Epidermal melanocyte (primary cell): ENCODE data around the gene ZNRF2.
"Not testable (repeated sequence)": the region's sequence is repeated elsewhere in the genome, so short reads cannot be mapped to it uniquely, and the experiment has no call there.

Experiments used
- DNase-seq: peaks from one replicate; pipeline ENCODE4 v3.0.0; 2011; ENCODE audit warnings: low spot score; ENCODE audit not compliant: insufficient read length

Gene ZNRF2

GRCh38 chr7:30260246-30260768, 24.1 kb upstream of the ZNRF2 start:
- no peak for DNase-seq

DNA sequence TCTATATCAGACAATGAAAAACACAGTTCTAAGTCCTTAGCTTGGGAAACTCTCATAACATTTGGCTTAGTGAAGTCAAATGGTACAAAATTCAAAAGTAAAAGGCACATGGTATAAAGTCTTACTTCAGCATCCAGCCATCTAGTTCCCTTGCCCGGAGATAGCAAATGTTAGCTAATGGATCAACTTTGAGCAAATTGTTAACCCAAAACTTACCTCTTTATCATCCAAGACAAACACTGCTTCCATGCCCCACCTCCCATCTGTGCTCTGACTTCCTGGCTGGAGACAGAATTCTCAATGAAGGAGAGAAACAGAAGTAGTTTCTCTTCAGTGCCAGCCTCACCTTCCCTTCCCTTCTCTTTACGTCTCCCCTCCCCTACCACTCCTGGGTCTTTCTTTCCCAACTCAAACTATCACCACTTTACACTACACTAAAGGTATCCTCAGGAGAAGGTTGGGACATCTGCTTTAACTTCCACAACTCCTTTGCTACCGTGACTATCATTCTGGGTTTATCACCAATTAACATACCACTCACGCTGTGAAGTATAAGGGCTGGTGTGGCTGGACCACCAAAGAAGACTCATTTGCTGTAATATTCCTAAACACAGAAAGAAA, 21.2 kb upstream of the ZNRF2 start:
- DNase-seq = no peak

DNA sequence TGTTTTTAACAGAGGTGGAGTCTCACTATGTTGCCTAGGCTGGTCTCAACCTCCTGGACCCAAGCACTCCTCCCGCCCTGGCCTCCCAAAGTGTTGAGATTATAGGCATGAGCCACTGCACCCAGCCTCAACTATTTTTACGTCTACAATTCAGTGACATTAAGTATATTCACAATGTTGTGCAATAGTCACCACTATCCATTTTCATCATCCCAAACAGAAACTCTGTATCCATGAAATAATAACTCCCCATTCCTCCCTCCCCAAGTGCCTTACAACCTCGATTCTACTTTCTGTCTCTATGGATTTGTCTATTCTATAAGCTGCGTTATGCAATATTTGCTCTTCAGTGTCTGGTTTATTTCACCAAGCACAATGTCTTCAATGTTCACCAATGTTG, 20.3 kb upstream of the ZNRF2 start:
- DNase-seq = no peak

DNA sequence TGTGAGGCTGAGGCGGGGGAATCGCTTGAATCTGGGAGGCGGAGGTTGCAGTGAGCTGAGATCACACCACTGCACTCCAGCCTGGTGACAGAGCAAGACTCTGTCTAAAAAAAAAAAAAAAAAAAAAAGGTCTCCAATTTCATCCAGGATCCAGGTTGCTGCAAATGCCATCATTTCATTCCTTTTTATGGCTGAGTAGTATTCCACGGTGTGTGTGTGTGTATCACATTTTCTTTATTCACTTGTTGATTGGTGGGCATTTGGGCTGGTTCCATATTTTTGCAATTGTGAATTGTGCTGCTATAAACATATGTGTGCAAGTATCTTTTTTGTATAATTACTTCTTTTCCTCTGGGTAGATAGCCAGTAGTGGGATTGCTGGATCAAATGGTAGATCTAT, 19.2 kb upstream of the ZNRF2 start:
- not testable (repeated sequence) for DNase-seq

- no peak for DNase-seq
These were observed 17.7 kb upstream of the ZNRF2 start for GRCh38 chr7:30266686-30267085.

DNA sequence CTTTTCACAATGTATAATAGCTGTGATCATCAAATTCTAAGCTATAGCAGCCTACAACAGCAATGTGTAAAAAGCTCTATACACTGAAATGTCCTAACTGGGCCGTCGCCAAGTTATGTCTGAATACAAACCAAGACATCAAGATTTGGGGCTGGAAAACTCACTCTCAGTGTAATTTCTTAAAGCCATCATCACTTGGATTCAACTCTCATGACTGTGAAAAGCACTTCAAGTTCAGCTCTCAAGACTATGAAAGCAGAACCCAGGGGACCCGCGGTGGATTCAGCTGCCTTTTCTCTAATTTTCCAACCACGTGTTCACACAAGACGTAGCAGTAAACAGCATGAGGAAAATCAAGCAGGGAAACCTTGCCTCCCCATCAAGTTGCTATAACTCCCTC, 15.8 kb upstream of the ZNRF2 start:
- no peak for DNase-seq

DNA sequence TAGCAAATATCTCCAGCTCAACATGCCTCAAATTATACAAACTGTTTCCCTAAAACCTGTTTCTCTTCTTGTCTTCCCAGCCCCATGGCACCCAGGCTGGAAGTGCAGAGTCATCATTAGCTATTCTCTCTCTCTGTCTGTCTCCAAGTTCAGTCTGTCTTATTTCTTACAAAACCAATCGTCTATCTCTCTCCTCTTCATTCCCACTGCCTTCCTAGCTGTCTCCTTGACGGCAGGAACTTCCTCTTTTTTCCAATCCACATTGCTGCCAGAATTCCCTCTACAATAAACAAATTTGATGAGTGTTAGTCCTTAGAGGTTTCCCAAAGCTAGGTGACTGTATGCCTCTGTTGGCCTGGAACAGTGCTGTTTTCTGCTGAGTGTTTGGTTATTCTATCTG, 14.9 kb upstream of the ZNRF2 start:
- DNase-seq = no peak

- no peak for DNase-seq
These were observed 13.5 kb upstream of the ZNRF2 start for GRCh38 chr7:30270921-30271320.

- DNase-seq = no peak
These were observed 12.3 kb upstream of the ZNRF2 start for GRCh38 chr7:30272126-30272525.

DNA sequence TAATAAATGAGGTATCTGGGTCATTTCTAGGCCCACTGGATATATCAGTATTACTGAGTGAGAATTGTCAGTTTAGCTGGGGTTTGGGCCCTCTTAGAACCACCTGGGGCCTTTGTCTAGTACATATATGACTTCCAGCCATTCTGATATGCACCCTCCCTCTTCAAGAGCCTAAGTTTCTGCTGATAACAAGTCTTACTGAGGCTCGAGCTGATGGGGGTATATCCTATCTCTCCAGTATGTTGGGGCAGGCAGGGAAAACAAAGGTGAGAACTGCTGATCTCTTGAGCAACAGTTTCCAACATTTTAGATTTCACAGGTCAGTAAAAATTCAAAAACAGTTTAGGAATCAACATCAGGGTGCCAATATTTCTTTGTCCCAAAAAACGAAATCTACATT, 10.8 kb upstream of the ZNRF2 start:
- no peak for DNase-seq

- no peak for DNase-seq
These were observed 9.8 kb upstream of the ZNRF2 start for GRCh38 chr7:30274641-30275040.

DNA sequence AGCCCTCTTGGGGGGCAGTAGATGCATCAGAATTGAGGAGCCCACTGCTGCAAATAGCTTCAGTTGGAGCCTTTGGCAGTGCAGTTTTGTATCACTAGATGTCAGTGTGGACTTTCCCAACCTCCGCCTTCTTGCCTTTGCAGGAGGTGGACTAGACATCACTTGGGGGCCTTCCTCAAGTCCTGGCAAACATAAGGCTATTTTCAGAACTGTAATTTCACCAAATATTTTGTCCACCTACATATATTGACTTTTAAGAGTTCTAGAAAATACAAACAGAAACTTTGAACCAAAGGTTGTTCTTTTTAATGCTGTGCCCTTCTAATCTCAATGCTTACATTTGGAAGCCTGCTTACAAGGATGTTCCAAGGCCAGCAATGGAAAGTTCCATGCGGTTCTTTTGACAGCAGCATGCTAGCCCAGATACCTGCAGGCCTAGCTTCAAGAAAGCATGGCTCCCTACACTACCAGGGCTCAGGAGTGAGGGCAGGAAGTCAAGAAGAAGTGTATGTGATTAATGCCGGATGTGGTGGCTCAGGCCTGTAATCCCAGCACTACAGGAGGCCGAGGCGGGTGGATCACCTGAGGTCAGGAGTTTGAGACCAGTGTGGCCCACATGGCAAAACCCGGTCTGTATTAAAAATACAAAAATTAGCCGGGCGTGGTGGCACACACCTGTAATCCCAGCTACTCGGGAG, 8.0 kb upstream of the ZNRF2 start:
- DNase-seq = no peak

GRCh38 chr7:30278376-30278775, 6.0 kb upstream of the ZNRF2 start:
- no peak for DNase-seq

GRCh38 chr7:30278849-30279652, 5.3 kb upstream of the ZNRF2 start:
- DNase-seq = no peak

DNA sequence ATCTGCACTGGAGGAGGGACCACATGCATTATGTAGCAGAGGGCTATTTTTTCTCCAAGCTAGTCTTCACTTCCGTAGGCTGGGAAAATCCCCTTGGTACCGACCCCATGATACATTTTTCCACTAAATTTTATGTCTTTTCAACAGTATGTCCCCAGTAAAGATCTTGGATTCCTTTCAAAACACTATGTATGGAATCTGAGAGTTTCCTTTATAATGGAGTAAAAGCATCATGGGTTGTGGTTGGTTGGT, 4.8 kb upstream of the ZNRF2 start:
- DNase-seq = no peak

DNA sequence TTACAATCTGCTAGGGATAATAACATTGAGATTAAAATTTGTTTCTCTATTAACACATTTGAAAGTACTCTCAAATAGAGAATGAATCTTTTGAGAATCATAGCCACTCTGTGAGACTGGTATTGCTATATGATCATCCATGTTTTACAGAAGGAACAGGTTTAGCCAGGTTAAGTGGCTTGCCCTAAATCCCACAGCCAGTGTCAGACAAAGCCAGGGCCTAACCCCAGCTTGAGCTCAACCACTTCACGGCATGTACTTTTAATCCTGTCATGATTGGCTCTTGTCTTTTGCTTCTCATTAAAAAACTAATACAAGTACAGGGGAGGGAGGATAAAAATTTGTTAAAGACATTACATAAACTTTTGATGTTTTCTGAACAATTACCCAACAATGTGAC, 3.8 kb upstream of the ZNRF2 start:
- DNase-seq = no peak

DNA sequence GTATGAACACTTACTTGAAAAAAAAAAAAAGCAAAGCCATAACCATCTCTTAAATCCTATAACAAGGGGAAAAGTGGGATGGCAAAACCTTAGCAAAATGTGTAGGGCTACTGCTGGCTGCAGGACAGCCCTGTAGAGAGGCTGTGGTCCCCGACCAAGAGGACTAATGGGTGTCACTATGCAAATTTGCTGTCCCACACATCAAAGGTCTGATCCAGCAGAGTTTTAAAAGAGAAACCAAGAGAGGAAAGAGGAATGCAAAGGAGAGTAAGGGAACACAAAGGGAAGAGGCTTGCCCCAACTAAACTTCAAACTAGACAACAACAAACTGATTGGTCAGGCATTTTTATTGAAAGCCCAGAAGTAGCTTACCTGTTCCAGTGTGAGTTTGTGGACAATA, 3.1 kb upstream of the ZNRF2 start:
- DNase-seq = no peak

GRCh38 chr7:30281791-30282190, 2.6 kb upstream of the ZNRF2 start:
- DNase-seq = no peak

DNA sequence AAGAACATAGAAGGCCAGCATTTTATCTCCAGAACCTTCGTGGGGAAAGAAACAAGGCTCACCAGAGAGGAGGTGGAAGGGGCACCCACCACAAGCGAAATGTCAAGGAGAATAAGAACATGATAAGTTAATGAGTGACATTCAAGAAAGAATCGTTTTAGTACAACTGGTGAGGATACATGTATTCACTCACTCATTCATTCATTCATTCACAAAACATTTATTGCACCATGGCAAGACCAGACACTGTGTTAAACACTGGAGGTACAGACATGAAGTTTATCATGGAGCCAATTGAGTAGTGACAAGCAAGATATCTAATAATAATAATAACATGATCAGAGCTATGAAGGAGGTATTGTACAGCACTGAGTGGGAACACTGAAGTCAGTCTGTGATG, 1.7 kb upstream of the ZNRF2 start:
- DNase-seq = no peak

DNA sequence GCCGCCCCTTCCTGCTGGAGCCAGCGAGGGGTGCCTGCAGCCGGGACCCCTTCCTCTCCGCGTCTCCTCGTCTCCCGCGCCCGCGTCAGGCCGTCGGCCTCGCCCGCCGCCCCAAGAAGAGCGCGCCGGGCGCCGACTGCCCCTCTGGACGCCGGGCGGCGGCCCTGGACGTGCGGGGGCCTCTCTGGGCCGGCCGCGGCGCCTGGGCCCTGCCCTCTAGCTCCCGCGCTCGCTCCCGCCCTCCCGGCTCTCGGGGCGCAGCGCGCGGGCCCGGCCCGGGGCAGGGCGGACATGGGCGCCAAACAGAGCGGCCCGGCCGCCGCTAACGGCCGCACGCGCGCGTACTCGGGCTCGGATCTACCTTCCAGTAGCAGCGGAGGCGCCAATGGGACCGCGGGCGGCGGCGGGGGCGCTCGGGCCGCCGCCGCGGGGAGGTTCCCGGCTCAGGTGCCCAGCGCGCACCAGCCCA, 704 bp downstream of the ZNRF2 start:
- no peak for DNase-seq

GRCh38 chr7:30285536-30286284, 1.3 kb downstream of the ZNRF2 start:
- no peak for DNase-seq

DNA sequence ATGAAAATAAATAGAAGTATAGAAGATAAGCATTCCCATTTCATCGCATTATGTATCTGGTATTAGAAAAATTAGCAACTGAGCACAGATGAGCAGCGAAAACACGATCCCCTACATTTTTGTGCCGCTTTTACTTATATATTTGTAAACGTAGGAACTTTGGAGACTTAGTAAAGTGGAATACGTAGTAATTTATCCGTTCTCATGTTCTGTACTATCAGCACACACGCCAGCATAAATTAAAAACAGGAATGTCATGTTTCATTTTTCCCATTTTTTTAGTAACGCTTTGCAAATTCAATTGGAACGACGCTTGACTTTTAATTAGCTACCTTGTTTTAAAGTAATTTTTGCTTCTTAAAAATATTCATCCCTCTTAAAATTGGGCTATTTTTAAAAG, 2.4 kb downstream of the ZNRF2 start:
- DNase-seq = no peak
